ENCODE measurements around the gene DOHH.

DOHH gene, protein sequence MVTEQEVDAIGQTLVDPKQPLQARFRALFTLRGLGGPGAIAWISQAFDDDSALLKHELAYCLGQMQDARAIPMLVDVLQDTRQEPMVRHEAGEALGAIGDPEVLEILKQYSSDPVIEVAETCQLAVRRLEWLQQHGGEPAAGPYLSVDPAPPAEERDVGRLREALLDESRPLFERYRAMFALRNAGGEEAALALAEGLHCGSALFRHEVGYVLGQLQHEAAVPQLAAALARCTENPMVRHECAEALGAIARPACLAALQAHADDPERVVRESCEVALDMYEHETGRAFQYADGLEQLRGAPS

DNA sequence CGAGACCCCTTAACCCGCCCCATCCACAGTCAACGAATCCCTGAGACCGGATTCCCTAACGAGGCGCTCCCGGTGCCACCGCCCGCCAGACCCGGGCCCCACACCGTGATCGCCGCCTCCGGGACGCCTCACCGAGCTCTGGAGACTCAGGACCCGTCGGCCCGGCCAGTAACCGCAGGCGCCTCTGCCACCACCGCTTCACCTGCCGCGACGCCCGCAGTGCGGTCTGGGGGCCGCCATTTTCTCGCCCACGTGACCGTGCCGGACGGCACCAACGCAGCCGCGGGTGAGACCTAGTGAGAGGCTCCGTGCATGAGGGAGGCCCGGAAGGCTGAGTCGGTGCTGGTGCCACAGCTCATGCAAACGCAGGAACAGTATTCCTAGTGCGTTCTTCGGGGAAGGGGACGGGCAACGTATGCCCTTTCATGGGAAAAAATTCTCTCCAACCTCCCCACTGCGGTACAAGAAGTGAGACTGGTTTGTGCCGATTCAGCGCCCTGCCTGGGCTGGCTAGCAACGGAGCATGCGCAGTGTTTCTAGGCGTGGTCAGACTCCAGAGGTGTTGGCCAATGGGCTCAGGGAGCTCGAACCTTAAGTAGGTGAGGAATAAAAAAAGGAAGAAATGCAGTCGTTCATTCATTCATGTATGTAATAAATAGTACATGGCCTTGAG lies at the start of gene DOHH:
Gene DOHH (minus strand): TSS at position 246 of the 673 bp plus-strand sequence. CDS start 3,860 bp downstream, outside the sequence.
- Mint-ChIP-seq H3K4me1 (peaks cover 16% of the 10 kb centered on the region), H3K36me3 (peaks cover 6% of the 10 kb centered on the region), H3K9me3 (no peaks in the 10 kb centered on the region), H3K27ac (peak within 1 kb of the TSS; percentile 97), H3K27me3 (no peaks in the 10 kb centered on the region), H3K4me3 (peak within 1 kb of the TSS; percentile 92)
- ATAC-seq (ENCODE audit: low read depth): peak; percentile 89
- DNase-seq (ENCODE audit: low spot score in 2 of 2): peak; percentile 90 to 94

DNA sequence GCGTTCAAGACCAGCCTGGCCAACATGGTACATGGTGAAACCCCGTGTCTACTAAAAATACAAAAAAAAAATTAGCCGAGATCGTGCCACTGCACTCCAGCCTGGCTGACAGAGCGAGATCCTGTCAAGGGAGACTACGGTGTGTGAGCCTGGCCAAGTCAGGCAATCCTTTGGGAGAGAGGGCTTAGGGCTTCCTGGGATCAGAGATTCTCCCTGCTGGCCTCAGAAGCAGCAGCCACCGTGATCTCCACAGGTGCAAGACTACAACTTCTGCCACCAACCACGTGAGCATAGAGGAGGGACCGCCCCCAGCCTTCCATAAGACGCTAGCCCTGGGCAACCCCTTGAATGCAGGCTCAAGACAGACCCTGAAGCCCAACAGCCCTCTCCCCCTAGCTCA lies 49.3 kb upstream of the DOHH start:
- Mint-ChIP-seq H3K4me1 (peaks cover 26% of the 10 kb centered on the region), H3K4me3 (no peak overlapping the region), H3K36me3 (peaks cover 9% of the 10 kb centered on the region), H3K9me3 (no peaks in the 10 kb centered on the region), H3K27me3 (no peaks in the 10 kb centered on the region), H3K27ac (no peak overlapping the region)
- DNase-seq (ENCODE audit: low spot score in 2 of 2) (no peak), ATAC-seq (ENCODE audit: low read depth) (no peak)

GRCh38 chr19:3548606-3549005 lies 48.1 kb upstream of the DOHH start:
- Mint-ChIP-seq H3K9me3 (no peaks in the 10 kb centered on the region), H3K27me3 (no peaks in the 10 kb centered on the region), H3K36me3 (peaks cover 9% of the 10 kb centered on the region), H3K4me1 (peaks cover 22% of the 10 kb centered on the region), H3K4me3 (no peak overlapping the region), H3K27ac (no peak overlapping the region)
- ATAC-seq (ENCODE audit: low read depth): no peak
- DNase-seq (ENCODE audit: low spot score in 2 of 2): no peak

GRCh38 chr19:3547767-3548282 lies 47.4 kb upstream of the DOHH start:
- H3K4me3 Mint-ChIP-seq: no peak overlapping the region
- H3K4me1 Mint-ChIP-seq: peaks cover 18% of the 10 kb centered on the region
- ATAC-seq (ENCODE audit: low read depth) (no peak), DNase-seq (ENCODE audit: low spot score in 2 of 2) (no peak)
- no peak overlapping the region for H3K27ac Mint-ChIP-seq
- no peaks in the 10 kb centered on the region for H3K9me3 Mint-ChIP-seq
- no peaks in the 10 kb centered on the region for H3K27me3 Mint-ChIP-seq
- H3K36me3 Mint-ChIP-seq: peaks cover 9% of the 10 kb centered on the region

DNA sequence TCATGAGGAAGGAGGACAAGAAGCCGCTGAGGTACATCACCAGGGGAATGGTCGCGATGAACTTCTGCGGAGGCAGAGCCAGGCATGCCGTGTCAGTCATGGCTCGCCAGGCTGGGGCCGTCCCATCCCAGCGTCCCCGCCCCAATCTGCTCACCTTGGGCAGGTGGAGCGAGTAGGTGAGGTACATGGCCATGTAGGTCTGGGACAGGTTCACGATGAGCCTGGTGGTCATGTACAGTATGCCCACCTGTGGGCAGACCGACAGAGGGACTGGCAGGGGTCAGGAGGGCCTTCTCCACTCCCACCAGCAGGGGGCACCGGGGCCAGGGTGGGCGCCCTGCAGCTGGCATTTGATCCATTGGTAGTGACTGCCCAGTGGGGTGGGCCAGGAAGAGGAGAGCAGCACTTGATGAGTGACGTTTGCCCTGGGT lies 46.8 kb upstream of the DOHH start:
- DNase-seq (ENCODE audit: low spot score in 2 of 2): no peak
- no peak overlapping the region for H3K4me3 Mint-ChIP-seq
- peak; percentile 14 for ATAC-seq (ENCODE audit: low read depth)
- H3K4me1 Mint-ChIP-seq: peaks cover 14% of the 10 kb centered on the region
- H3K27me3 Mint-ChIP-seq: no peaks in the 10 kb centered on the region
- peaks cover 9% of the 10 kb centered on the region for H3K36me3 Mint-ChIP-seq
- H3K9me3 Mint-ChIP-seq: no peaks in the 10 kb centered on the region
- H3K27ac Mint-ChIP-seq: no peak overlapping the region

GRCh38 chr19:3546119-3546518 lies 45.6 kb upstream of the DOHH start:
- Mint-ChIP-seq H3K36me3 (peaks cover 7% of the 10 kb centered on the region), H3K9me3 (no peaks in the 10 kb centered on the region), H3K27me3 (no peaks in the 10 kb centered on the region), H3K4me3 (no peak overlapping the region), H3K4me1 (peaks cover 8% of the 10 kb centered on the region), H3K27ac (no peak overlapping the region)
- DNase-seq (ENCODE audit: low spot score in 2 of 2) (no peak), ATAC-seq (ENCODE audit: low read depth) (no peak)

GRCh38 chr19:3545669-3546034 lies 45.2 kb upstream of the DOHH start:
- H3K9me3 Mint-ChIP-seq: no peaks in the 10 kb centered on the region
- ATAC-seq (ENCODE audit: low read depth) (no peak), DNase-seq (ENCODE audit: low spot score in 2 of 2) (no peak)
- H3K27ac Mint-ChIP-seq: peak overlapping the region; percentile 71
- no peaks in the 10 kb centered on the region for H3K27me3 Mint-ChIP-seq
- no peak overlapping the region for H3K4me3 Mint-ChIP-seq
- H3K4me1 Mint-ChIP-seq: peaks cover 8% of the 10 kb centered on the region
- peaks cover 7% of the 10 kb centered on the region for H3K36me3 Mint-ChIP-seq

DNA sequence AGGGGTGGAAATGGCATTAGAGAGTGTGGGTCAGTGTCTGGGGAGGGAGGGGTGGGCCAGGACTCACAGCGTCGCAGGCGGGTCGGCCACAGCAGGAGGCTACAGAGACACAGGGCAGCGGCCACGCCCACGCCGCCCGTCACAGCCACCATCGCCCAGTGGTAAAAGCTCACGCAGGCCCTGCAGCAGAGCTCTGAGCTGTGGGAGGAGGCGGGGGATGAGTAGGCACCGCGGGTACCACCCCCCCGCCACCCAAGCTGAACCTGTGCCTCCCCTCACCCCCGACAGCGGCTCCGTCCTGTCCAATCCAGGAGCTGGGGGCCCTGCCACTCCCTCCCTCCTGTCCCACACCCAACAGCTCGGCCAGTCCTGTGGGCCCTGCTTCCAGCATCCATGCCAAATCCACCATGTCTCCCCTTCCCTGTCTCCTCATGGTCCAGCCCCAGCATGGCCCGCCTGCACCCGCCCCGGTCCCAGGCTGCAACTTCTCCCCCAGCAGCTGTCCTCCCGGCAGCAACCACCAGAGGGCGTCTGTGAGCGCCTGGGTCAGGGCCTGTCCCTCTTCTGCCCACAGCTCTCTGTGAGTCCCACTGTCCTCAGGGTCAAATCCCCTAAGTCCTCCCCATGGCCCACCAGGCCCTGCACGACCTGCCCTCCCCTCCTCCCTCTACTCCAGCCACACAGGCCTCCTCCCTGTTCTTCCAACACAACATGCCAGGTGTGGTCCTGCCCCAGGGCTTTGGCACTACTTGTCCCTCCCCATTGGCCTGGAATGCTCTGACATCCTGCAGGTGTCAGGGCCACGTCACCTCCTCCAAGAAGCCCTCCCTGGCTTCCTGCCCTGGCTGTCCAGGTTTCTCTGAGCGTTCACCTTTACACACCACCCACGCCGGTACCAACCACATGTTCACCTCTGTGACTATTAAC lies 44.5 kb upstream of the DOHH start:
- no peaks in the 10 kb centered on the region for H3K27me3 Mint-ChIP-seq
- peak; percentile 80 to 94 for DNase-seq (ENCODE audit: low spot score in 2 of 2)
- no peak overlapping the region for H3K4me3 Mint-ChIP-seq
- H3K27ac Mint-ChIP-seq: peak overlapping the region; percentile 71
- H3K36me3 Mint-ChIP-seq: peaks cover 7% of the 10 kb centered on the region
- H3K4me1 Mint-ChIP-seq: peaks cover 8% of the 10 kb centered on the region
- H3K9me3 Mint-ChIP-seq: no peaks in the 10 kb centered on the region
- ATAC-seq (ENCODE audit: low read depth): peak; percentile 71

- Mint-ChIP-seq H3K4me1 (peaks cover 8% of the 10 kb centered on the region), H3K27ac (no peak overlapping the region), H3K27me3 (no peaks in the 10 kb centered on the region), H3K9me3 (no peaks in the 10 kb centered on the region), H3K4me3 (no peak overlapping the region), H3K36me3 (peaks cover 12% of the 10 kb centered on the region)
- ATAC-seq (ENCODE audit: low read depth): no peak
- no peak for DNase-seq (ENCODE audit: low spot score in 2 of 2)
Observed at GRCh38 chr19:3544058-3544376, 43.5 kb upstream of the DOHH start.

- peaks cover 8% of the 10 kb centered on the region for H3K4me1 Mint-ChIP-seq
- no peak overlapping the region for H3K27ac Mint-ChIP-seq
- DNase-seq (ENCODE audit: low spot score in 2 of 2): no peak
- no peaks in the 10 kb centered on the region for H3K9me3 Mint-ChIP-seq
- no peak for ATAC-seq (ENCODE audit: low read depth)
- H3K27me3 Mint-ChIP-seq: no peaks in the 10 kb centered on the region
- H3K4me3 Mint-ChIP-seq: no peak overlapping the region
- peaks cover 12% of the 10 kb centered on the region for H3K36me3 Mint-ChIP-seq
Observed at GRCh38 chr19:3543150-3544057, 42.9 kb upstream of the DOHH start.

DNA sequence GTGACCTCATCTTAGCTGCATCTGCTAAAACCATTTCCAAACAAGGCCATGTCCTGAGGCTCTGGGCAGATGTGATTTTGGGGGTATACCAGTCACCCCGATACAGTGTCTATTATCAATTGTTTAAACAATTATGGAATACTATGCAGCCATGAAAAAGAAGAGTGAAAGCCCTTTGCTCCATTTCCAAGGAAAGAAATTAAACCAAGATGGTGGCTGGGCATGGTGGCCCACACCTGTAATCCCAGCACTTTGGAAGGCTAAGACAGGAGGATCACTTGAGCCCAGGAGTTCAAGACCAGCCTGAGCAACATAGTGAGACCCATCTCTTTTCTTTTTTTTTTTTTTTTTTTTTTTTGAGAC lies 39.3 kb upstream of the DOHH start:
- Mint-ChIP-seq H3K27me3 (no peaks in the 10 kb centered on the region), H3K36me3 (peaks cover 11% of the 10 kb centered on the region), H3K9me3 (no peaks in the 10 kb centered on the region), H3K27ac (no peak overlapping the region), H3K4me3 (no peak overlapping the region), H3K4me1 (no peaks in the 10 kb centered on the region)
- ATAC-seq (ENCODE audit: low read depth) (no peak), DNase-seq (ENCODE audit: low spot score in 2 of 2) (no peak)

DNA sequence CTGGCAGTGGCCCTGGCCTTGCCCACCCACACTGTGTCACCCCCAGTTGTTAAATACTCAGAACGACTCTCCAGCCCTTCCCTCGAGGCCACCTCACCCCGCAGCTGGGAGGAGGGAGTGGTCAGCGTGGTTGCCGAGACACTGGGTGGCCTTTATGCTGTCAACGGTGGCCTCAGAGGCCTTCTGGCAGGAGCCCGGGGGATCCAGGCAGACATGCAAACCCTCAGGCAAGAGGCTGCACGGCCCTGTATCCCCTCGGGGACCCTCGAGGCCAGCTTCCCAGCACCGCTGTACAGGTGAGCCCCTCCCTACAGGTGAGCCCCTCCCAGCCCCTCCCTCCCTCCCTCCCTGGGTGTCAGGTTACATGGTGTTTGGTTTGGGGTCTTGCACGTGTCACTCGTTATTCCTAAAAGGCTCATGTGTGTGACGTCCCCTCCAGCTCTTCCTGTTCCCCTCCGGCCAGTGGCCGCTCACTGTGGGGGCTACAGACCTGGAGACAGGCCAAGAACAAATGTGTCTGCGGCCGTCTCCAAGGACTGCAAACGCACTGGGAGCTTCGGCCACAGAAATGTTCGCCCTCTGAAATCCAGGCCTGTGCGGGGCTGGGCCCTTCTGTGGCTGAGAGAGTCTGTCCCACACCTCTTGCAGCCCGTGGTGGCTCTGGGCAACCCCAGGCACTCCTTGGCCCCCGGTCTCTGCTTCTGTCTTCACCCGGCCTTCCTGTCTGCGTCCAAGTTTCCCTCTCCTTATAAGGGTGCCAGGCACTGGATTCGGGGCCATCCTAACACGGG lies 38.7 kb upstream of the DOHH start, which contains the start of gene TEKTIP1:
Gene TEKTIP1 (plus strand): TSS at position 210 of the 791 bp plus-strand sequence. CDS start 4 bp downstream, at position 214.
- peak within 1 kb of the TSS; percentile 59 for H3K27ac Mint-ChIP-seq
- H3K4me3 Mint-ChIP-seq: no peak within 1 kb of the TSS
- no peak for ATAC-seq (ENCODE audit: low read depth)
- no peaks in the 10 kb centered on the region for H3K4me1 Mint-ChIP-seq
- H3K9me3 Mint-ChIP-seq: no peaks in the 10 kb centered on the region
- H3K36me3 Mint-ChIP-seq: peaks cover 11% of the 10 kb centered on the region
- no peak for DNase-seq (ENCODE audit: low spot score in 2 of 2)
- H3K27me3 Mint-ChIP-seq: no peaks in the 10 kb centered on the region
